ENCODE measurements around the gene RHOA.
A peak's percentile ranks its signal among the peaks of the same experiment; 100 is the strongest.

The RHOA gene

GRCh38 chr3:49411968-49412631 is at the start of gene RHOA, which contains the start of gene TCTA:
TSS of gene RHOA (minus strand) at chr3:49411976. CDS start at chr3:49375589, 36,387 bp downstream.
TSS of gene TCTA (plus strand) at chr3:49412423. CDS start at chr3:49412427, 4 bp downstream.
- peak within 1 kb of the TSS; percentile 95 for H3K27ac Mint-ChIP-seq
- H3K36me3 Mint-ChIP-seq: peaks cover 52% of the 10 kb centered on the region
- CTCF ChIA-PET: interaction anchor here (2.1 to 7.4 kb wide), 2 partner anchors 36 to 72 kb away, joined by 9 to 72 read pairs; partner anchors contain the start of gene USP4
- no peaks in the 10 kb centered on the region for H3K27me3 Mint-ChIP-seq
- H3K4me3 Mint-ChIP-seq: peak within 1 kb of the TSS; percentile 98
- peak; percentile 99 for DNase-seq
- peaks cover 73% of the 10 kb centered on the region for H3K4me1 Mint-ChIP-seq
- H3K9me3 Mint-ChIP-seq: no peaks in the 10 kb centered on the region

GRCh38 chr3:49460956-49461355 is 49.2 kb upstream of the RHOA start:
- Mint-ChIP-seq H3K36me3 (no peaks in the 10 kb centered on the region), H3K27ac (no peak overlapping the region), H3K9me3 (no peaks in the 10 kb centered on the region), H3K27me3 (peaks cover 31% of the 10 kb centered on the region), H3K4me1 (no peaks in the 10 kb centered on the region), H3K4me3 (no peak overlapping the region)
- CTCF ChIA-PET: interaction anchor here (1.1 kb wide), 1 partner anchor 11 kb away, joined by 3 read pairs; no protein-coding TSS in a partner anchor
- no peak for DNase-seq

- Mint-ChIP-seq H3K9me3 (no peaks in the 10 kb centered on the region), H3K4me1 (no peaks in the 10 kb centered on the region), H3K27ac (no peak overlapping the region)
These were observed 48.6 kb upstream of the RHOA start for GRCh38 chr3:49460188-49460890.

GRCh38 chr3:49456466-49456865 is 44.7 kb upstream of the RHOA start:
- DNase-seq: no peak
- no peaks in the 10 kb centered on the region for H3K4me1 Mint-ChIP-seq
- H3K9me3 Mint-ChIP-seq: no peaks in the 10 kb centered on the region
- H3K36me3 Mint-ChIP-seq: no peaks in the 10 kb centered on the region
- no peak overlapping the region for H3K4me3 Mint-ChIP-seq
- H3K27ac Mint-ChIP-seq: no peak overlapping the region
- CTCF ChIA-PET: no interaction called here
- H3K27me3 Mint-ChIP-seq: peaks cover 42% of the 10 kb centered on the region

More at GRCh38 chr3:49460188-49460890, 48.6 kb upstream of the RHOA start:
- H3K4me3 Mint-ChIP-seq: no peak overlapping the region
- CTCF ChIA-PET: interaction anchor here (1.1 kb wide), 1 partner anchor 11 kb away, joined by 3 read pairs; no protein-coding TSS in a partner anchor
- DNase-seq: no peak
- peaks cover 33% of the 10 kb centered on the region for H3K27me3 Mint-ChIP-seq
- H3K36me3 Mint-ChIP-seq: no peaks in the 10 kb centered on the region

- no peak overlapping the region for H3K27ac Mint-ChIP-seq
- CTCF ChIA-PET: interaction anchor here (2.2 kb wide), 1 partner anchor 49 kb away, joined by 5 read pairs; no protein-coding TSS in a partner anchor
- no peak for DNase-seq
- peaks cover 34% of the 10 kb centered on the region for H3K27me3 Mint-ChIP-seq
- no peaks in the 10 kb centered on the region for H3K36me3 Mint-ChIP-seq
- no peaks in the 10 kb centered on the region for H3K9me3 Mint-ChIP-seq
- H3K4me3 Mint-ChIP-seq: no peak overlapping the region
- no peaks in the 10 kb centered on the region for H3K4me1 Mint-ChIP-seq
These were observed 43.3 kb upstream of the RHOA start for GRCh38 chr3:49454898-49455681.

GRCh38 chr3:49454458-49454857 is 42.7 kb upstream of the RHOA start:
- H3K36me3 Mint-ChIP-seq: no peaks in the 10 kb centered on the region
- H3K27ac Mint-ChIP-seq: no peak overlapping the region
- CTCF ChIA-PET: interaction anchor here (0.7 to 2.2 kb wide), 2 partner anchors 48 to 114 kb away, joined by 3 to 5 read pairs; no protein-coding TSS in a partner anchor
- H3K27me3 Mint-ChIP-seq: peaks cover 31% of the 10 kb centered on the region
- no peak overlapping the region for H3K4me3 Mint-ChIP-seq
- no peak for DNase-seq
- no peaks in the 10 kb centered on the region for H3K4me1 Mint-ChIP-seq
- H3K9me3 Mint-ChIP-seq: no peaks in the 10 kb centered on the region

GRCh38 chr3:49453621-49454020 is 41.8 kb upstream of the RHOA start:
- peaks cover 6% of the 10 kb centered on the region for H3K4me1 Mint-ChIP-seq
- peaks cover 24% of the 10 kb centered on the region for H3K27me3 Mint-ChIP-seq
- no peaks in the 10 kb centered on the region for H3K9me3 Mint-ChIP-seq
- CTCF ChIA-PET: interaction anchor here (2.2 kb wide), 1 partner anchor 48 kb away, joined by 5 read pairs; no protein-coding TSS in a partner anchor
- H3K36me3 Mint-ChIP-seq: no peaks in the 10 kb centered on the region
- no peak overlapping the region for H3K27ac Mint-ChIP-seq
- DNase-seq: no peak
- H3K4me3 Mint-ChIP-seq: no peak overlapping the region

- Mint-ChIP-seq H3K4me3 (no peak overlapping the region), H3K36me3 (no peaks in the 10 kb centered on the region), H3K9me3 (no peaks in the 10 kb centered on the region), H3K27me3 (no peaks in the 10 kb centered on the region), H3K4me1 (peaks cover 25% of the 10 kb centered on the region), H3K27ac (no peak overlapping the region)
- CTCF ChIA-PET: interaction anchor here (0.7 to 6.2 kb wide), 5 partner anchors 29 to 110 kb away, joined by 3 to 72 read pairs (median 21); partner anchors contain the start of genes RHOA, TCTA and USP4
- DNase-seq: no peak
These were observed 33.6 kb upstream of the RHOA start for GRCh38 chr3:49445391-49445790.

- Mint-ChIP-seq H3K27ac (no peak overlapping the region), H3K36me3 (no peaks in the 10 kb centered on the region), H3K9me3 (no peaks in the 10 kb centered on the region), H3K4me1 (peaks cover 6% of the 10 kb centered on the region), H3K27me3 (no peaks in the 10 kb centered on the region), H3K4me3 (no peak overlapping the region)
- CTCF ChIA-PET: interaction anchor here (1.1 kb wide), 1 partner anchor 8 kb away, joined by 3 read pairs; no protein-coding TSS in a partner anchor
- no peak for DNase-seq
These were observed 23.0 kb upstream of the RHOA start for GRCh38 chr3:49434731-49435130.

- Mint-ChIP-seq H3K4me1 (peaks cover 39% of the 10 kb centered on the region), H3K36me3 (peaks cover 18% of the 10 kb centered on the region), H3K27ac (peak overlapping the region; percentile 94), H3K4me3 (peak overlapping the region; percentile 82), H3K27me3 (no peaks in the 10 kb centered on the region), H3K9me3 (no peaks in the 10 kb centered on the region)
- DNase-seq: no peak
- CTCF ChIA-PET: interaction anchor here (0.6 to 1.9 kb wide), 5 partner anchors 13 to 115 kb away, joined by 3 to 11 read pairs (median 4); partner anchors contain the start of gene USP4
These were observed 16.9 kb upstream of the RHOA start for GRCh38 chr3:49428752-49429080.

- DNase-seq: no peak
- H3K4me3 Mint-ChIP-seq: peak overlapping the region; percentile 82
- CTCF ChIA-PET: interaction anchor here (0.6 to 2.0 kb wide), 5 partner anchors 9 to 101 kb away, joined by 3 to 5 read pairs (median 3); partner anchors contain the start of gene USP4
- H3K27ac Mint-ChIP-seq: no peak overlapping the region
- H3K4me1 Mint-ChIP-seq: peaks cover 50% of the 10 kb centered on the region
- no peaks in the 10 kb centered on the region for H3K9me3 Mint-ChIP-seq
- H3K36me3 Mint-ChIP-seq: peaks cover 26% of the 10 kb centered on the region
- no peaks in the 10 kb centered on the region for H3K27me3 Mint-ChIP-seq
These were observed 15.8 kb upstream of the RHOA start for GRCh38 chr3:49427586-49427985.

GRCh38 chr3:49424816-49425215 is 13.0 kb upstream of the RHOA start:
- DNase-seq: no peak
- Mint-ChIP-seq H3K4me1 (peaks cover 51% of the 10 kb centered on the region), H3K4me3 (no peak overlapping the region), H3K9me3 (no peaks in the 10 kb centered on the region), H3K27me3 (no peaks in the 10 kb centered on the region), H3K27ac (peak overlapping the region; percentile 61), H3K36me3 (peaks cover 43% of the 10 kb centered on the region)
- CTCF ChIA-PET: interaction anchor here (1.2 kb wide), 1 partner anchor 9 kb away, joined by 6 read pairs; no protein-coding TSS in a partner anchor

- peak within 1 kb of the TSS; percentile 23 for H3K4me3 Mint-ChIP-seq
- CTCF ChIA-PET: no interaction called here
- peaks cover 48% of the 10 kb centered on the region for H3K4me1 Mint-ChIP-seq
These were observed 10.8 kb upstream of the RHOA start, which contains the start of gene AMT for GRCh38 chr3:49422379-49423248. TSS of gene AMT (minus strand) at chr3:49422473. CDS start at chr3:49422450, 23 bp downstream.

More at GRCh38 chr3:49422379-49423248, 10.8 kb upstream of the RHOA start, which contains the start of gene AMT:
- peaks cover 55% of the 10 kb centered on the region for H3K36me3 Mint-ChIP-seq
- H3K27me3 Mint-ChIP-seq: no peaks in the 10 kb centered on the region
- H3K9me3 Mint-ChIP-seq: no peaks in the 10 kb centered on the region
- no peak for DNase-seq
- H3K27ac Mint-ChIP-seq: peak within 1 kb of the TSS; percentile 45
